ENCODE measurements around the gene OR56A1.

DNA sequence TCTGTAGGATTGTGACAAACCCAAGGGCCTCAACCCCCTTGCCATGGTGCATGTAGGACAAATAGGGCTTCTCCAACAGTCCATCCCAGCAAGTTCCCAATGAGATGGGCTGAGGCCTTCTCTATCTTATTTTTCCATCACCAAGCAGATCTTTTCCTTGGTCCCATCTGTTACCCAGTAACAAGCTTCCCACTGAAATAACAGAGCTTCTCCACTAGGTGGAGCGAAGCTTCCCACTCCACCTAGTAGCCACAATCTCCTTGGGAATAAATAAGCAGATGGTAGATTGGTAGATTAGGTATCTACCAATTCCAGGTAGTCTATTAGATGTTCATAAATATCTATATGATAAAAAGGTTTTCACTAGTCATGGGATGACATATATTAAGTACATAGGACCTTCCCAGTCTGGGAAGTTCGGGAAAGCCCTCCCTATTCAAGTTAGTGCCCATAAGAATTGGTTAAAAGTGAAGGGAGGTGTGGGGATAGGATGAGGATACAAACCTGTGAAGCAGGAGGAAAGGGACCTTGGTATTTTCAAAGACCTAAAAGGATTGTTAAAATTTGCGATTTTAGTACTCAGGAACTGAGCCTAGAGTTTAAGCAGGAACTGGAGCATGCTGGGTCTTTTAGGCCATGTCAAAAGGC, 37.8 kb downstream of the OR56A1 start:
- TF ChIP-seq, protein P1, sequence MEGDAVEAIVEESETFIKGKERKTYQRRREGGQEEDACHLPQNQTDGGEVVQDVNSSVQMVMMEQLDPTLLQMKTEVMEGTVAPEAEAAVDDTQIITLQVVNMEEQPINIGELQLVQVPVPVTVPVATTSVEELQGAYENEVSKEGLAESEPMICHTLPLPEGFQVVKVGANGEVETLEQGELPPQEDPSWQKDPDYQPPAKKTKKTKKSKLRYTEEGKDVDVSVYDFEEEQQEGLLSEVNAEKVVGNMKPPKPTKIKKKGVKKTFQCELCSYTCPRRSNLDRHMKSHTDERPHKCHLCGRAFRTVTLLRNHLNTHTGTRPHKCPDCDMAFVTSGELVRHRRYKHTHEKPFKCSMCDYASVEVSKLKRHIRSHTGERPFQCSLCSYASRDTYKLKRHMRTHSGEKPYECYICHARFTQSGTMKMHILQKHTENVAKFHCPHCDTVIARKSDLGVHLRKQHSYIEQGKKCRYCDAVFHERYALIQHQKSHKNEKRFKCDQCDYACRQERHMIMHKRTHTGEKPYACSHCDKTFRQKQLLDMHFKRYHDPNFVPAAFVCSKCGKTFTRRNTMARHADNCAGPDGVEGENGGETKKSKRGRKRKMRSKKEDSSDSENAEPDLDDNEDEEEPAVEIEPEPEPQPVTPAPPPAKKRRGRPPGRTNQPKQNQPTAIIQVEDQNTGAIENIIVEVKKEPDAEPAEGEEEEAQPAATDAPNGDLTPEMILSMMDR (IDR thresholded peaks at IDR 0.05): peak; percentile 79
- TF ChIP-seq ZFX (IDR thresholded peaks at IDR 0.05; ENCODE audit: borderline replicate concordance): no peak

Measured in 22Rv1 (cell line).